Hematopoietic multipotent progenitor cell (in vitro differentiated cells): ENCODE results near the gene ACTA2. TPM values are rescaled to one million over a fixed set of nuclear protein-coding genes. Genes with fewer than 3 reads are reported as not detected.

ENCODE experiments used
- DNase-seq, 3 donors: peaks; one replicate each; pipeline ENCODE4 v3.0.0-alpha.2; 2011 to 2015; ENCODE audit warnings: low read depth in 2 of 3, low spot score in 2 of 3
- total RNA-seq: library from RNA; depleted of rRNA; stranded (reverse); fragments of >200 nt; gene quantifications from one replicate; pipeline ENCODE4 v1.2.3, GENCODE V29; 2012

ACTA2 gene
- total RNA-seq, result 11.3 TPM

- DNase-seq, result no peak
Observed at GRCh38 chr10:88952647-88953111, at the start of gene ACTA2. TSS of gene ACTA2 (minus strand) at chr10:88952773. CDS start at chr10:88948930, 3,843 bp downstream.

GRCh38 chr10:89001729-89002072 is 49.1 kb upstream of the ACTA2 start:
- DNase-seq, result no peak

GRCh38 chr10:89001024-89001728 is 48.6 kb upstream of the ACTA2 start:
- no peak for DNase-seq

- DNase-seq, result no peak
Observed at GRCh38 chr10:88999625-89000024, 47.1 kb upstream of the ACTA2 start.

- DNase-seq, result peak in 2 of 3 donors; percentile 37 to 73
Observed at GRCh38 chr10:88996927-88997326, 44.4 kb upstream of the ACTA2 start.

- DNase-seq, result no peak
Observed at GRCh38 chr10:88995156-88995876, 42.7 kb upstream of the ACTA2 start.

GRCh38 chr10:88994019-88994418 is 41.4 kb upstream of the ACTA2 start:
- DNase-seq, result no peak

GRCh38 chr10:88992921-88993524 is 40.5 kb upstream of the ACTA2 start:
- no peak for DNase-seq

GRCh38 chr10:88991899-88992320 is 39.3 kb upstream of the ACTA2 start:
- no peak for DNase-seq

GRCh38 chr10:88991161-88991898 is 38.8 kb upstream of the ACTA2 start:
- peak in 2 of 3 donors; percentile 46 to 66 for DNase-seq

GRCh38 chr10:88990384-88991160 is 38.0 kb upstream of the ACTA2 start, which contains the start of gene FAS:
TSS of gene FAS (plus strand) at chr10:88990798. CDS start at chr10:88990877, 79 bp downstream.
- DNase-seq, result peak; percentile 60 to 69 (median 67)

- peak in 2 of 3 donors; percentile 50 to 56 for DNase-seq
Observed at GRCh38 chr10:88989824-88990383, 37.3 kb upstream of the ACTA2 start.

GRCh38 chr10:88989423-88989822 is 36.9 kb upstream of the ACTA2 start:
- no peak for DNase-seq

- DNase-seq, result no peak
Observed at GRCh38 chr10:88987840-88988239, 35.3 kb upstream of the ACTA2 start.

- DNase-seq, result peak in 2 of 3 donors; percentile 21 to 67
Observed at GRCh38 chr10:88987243-88987725, 34.7 kb upstream of the ACTA2 start.

GRCh38 chr10:88986549-88987242 is 34.1 kb upstream of the ACTA2 start:
- DNase-seq, result peak in 2 of 3 donors; percentile 58 to 77

GRCh38 chr10:88984525-88984924 is 32.0 kb upstream of the ACTA2 start:
- DNase-seq, result no peak

GRCh38 chr10:88983939-88984338 is 31.4 kb upstream of the ACTA2 start:
- no peak for DNase-seq

- DNase-seq, result no peak
Observed at GRCh38 chr10:88983206-88983605, 30.6 kb upstream of the ACTA2 start.
